GM21526 (cell line): ENCODE measurements around the gene ADGRB2.

Experiments
- ATAC-seq: cut with Tn5 transposase; IDR thresholded peaks from one replicate; pipeline ENCODE4 v1.9.1; 2021; ENCODE audit warnings: moderate library complexity; ENCODE audit not compliant: unreplicated experiment, low FRiP score

The ADGRB2 gene

GRCh38 chr1:31689854-31690253 lies 74.3 kb downstream of the ADGRB2 start:
- ATAC-seq = no peak

GRCh38 chr1:31689379-31689778 lies 74.8 kb downstream of the ADGRB2 start:
- no peak for ATAC-seq

- ATAC-seq = no peak
Measured at GRCh38 chr1:31688233-31688918, 75.8 kb downstream of the ADGRB2 start.

GRCh38 chr1:31687601-31688000 lies 76.5 kb downstream of the ADGRB2 start:
- no peak for ATAC-seq

- no peak for ATAC-seq
Measured at GRCh38 chr1:31685795-31686194, 78.3 kb downstream of the ADGRB2 start.

- no peak for ATAC-seq
Measured at GRCh38 chr1:31683997-31684396, 80.1 kb downstream of the ADGRB2 start.

GRCh38 chr1:31681415-31681814 lies 82.7 kb downstream of the ADGRB2 start:
- ATAC-seq = no peak

GRCh38 chr1:31679676-31680230 lies 84.4 kb downstream of the ADGRB2 start:
- no peak for ATAC-seq

GRCh38 chr1:31679091-31679490 lies 85.0 kb downstream of the ADGRB2 start:
- no peak for ATAC-seq

- ATAC-seq = no peak
Measured at GRCh38 chr1:31678681-31679080, 85.5 kb downstream of the ADGRB2 start.

- no peak for ATAC-seq
Measured at GRCh38 chr1:31677949-31678348, 86.2 kb downstream of the ADGRB2 start.

- no peak for ATAC-seq
Measured at GRCh38 chr1:31677401-31677800, 86.7 kb downstream of the ADGRB2 start.
